ENCODE results near the gene SLC8A3.

The SLC8A3 gene

DNA sequence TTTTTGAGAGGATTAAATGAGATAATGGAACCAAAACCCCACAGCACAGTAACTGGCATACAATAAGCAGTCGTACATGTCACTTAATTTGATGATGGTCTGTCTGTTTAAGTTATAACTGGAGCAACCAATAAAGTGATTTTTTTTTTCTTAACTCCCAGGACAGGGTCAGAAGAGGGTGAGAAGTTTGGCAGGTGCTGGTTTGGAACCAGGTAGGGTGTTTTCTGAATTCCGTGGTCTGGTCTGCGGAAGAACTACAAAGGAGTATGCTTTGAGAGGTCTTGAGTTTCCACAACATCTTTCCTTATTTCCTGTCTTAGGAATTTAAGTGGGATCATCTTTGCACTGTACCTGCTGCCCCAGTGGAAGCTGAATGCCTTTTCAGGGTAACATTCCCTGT lies 111.7 kb downstream of the SLC8A3 start:
- in situ Hi-C loops (cut with HindIII; ENCODE audit: low sequenced_read_pairs): no loop called here

DNA sequence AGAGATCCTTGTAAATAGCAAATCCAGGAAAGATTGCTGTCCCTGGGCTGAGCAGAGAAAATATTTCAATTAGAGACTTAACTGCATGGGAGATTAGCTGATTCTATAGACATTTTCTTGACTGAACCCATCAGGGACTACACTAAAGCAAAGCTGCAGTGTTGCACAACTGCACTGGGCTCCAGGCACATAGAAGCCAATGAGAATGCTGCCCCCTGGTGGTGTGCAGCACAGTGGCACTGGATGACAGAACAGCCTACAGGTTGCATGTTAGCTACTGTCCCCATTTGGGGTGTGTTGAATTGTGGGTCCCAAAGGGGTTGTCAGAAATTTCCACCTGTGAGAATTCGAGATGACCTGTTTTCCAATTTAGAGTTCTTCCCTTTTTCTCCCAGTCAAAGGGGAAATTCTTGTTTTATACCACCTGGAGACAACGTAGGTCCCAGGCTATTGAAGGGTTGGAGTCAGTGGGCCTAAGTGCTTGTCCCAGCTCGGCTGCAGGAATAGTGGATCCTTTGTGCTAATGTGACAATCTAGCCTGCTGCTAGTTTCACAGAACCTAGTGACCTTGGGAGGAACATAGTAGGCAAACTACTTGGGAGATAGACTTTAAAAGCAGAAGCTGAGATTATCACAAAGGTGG lies 114.7 kb downstream of the SLC8A3 start:
- in situ Hi-C loops (cut with HindIII; ENCODE audit: low sequenced_read_pairs): no loop called here

- in situ Hi-C loops (cut with HindIII; ENCODE audit: low sequenced_read_pairs): no loop called here
Observed at GRCh38 chr14:70069186-70069585, 119.6 kb downstream of the SLC8A3 start.

DNA sequence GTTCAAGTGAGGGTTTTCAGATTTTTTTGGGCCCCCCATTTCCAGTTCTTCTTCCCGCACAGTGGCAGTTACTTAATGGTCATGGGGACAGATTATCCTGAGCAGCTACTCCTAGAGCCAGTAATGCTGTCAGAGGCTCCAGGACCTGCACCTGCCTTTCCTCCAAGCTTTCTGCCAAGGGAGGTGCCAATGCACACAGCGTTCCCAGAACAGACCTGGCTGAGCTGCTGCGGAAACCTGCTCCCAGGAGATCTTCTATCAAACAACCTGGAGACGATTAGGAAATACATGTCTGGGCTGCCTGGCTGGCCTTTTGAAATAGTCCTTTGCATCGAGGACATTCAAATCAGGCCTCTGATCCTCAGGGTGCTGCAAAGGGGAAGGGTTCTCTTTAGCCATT lies 120.9 kb downstream of the SLC8A3 start:
- in situ Hi-C loops (cut with HindIII; ENCODE audit: low sequenced_read_pairs): no loop called here

- in situ Hi-C loops (cut with HindIII; ENCODE audit: low sequenced_read_pairs): no loop called here
Observed at GRCh38 chr14:70064136-70064865, 124.5 kb downstream of the SLC8A3 start.

DNA sequence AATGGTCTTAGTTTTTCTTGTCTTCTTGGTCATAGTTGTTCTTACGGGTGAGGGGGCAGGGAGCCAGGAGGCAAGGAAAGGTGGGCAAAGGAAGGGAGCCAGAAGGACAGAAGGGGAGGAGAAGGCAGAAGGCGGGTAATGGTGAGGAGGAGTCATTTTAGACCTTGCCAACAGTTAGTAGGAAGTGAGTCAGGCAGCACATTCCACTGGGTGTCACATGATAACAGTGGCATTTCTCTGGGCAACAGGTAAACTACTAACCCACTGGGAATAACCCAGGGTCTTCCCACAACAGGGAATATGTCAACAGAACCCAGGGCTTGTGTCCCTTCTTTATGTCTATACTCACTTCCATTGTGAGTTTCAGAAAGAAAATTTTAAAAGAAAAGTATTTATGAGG lies 127.6 kb downstream of the SLC8A3 start:
- in situ Hi-C loops (cut with HindIII; ENCODE audit: low sequenced_read_pairs): no loop called here

DNA sequence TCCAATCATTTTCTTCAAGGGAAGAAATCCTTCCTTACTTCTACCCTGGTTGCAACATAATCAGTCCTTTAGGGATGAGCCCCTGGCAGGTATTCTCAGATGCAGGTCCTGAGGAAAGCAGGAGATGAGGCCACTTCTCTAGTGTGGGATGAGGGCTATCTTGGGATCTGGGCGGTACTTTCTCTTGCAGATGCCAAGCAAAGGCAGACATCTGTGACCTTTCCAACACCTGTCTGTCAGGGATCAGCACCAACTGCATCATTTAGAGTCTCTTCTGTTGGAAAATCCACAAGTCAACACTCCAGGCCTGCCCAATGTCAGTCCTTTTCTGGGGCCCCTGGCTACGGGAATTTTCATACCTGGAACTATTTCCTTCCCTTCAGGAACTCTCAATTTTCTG lies 129.2 kb downstream of the SLC8A3 start:
- in situ Hi-C loops (cut with HindIII; ENCODE audit: low sequenced_read_pairs): no loop called here

GRCh38 chr14:70057519-70058136 lies 131.1 kb downstream of the SLC8A3 start:
- in situ Hi-C loops (cut with HindIII; ENCODE audit: low sequenced_read_pairs): no loop called here

DNA sequence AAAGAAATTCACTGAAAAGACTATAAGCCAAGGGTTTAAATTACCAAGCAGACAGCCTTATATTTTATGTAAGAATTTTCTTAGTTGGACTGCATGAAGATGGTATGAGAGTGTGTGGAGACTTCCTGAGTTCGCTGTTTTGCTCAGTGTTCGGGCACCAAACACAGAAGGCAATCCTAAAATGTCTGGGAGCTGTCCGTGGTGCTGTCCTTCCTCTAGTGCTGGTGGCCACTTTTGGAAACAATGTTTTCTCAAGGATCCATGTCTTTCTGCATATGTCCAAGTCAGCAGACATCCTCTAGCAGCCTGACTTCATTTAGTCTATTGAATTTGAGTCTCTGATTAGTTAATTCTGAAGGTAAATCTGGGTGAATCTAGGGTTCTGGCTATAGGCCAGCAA lies 135.8 kb downstream of the SLC8A3 start:
- in situ Hi-C loops (cut with HindIII; ENCODE audit: low sequenced_read_pairs): no loop called here

DNA sequence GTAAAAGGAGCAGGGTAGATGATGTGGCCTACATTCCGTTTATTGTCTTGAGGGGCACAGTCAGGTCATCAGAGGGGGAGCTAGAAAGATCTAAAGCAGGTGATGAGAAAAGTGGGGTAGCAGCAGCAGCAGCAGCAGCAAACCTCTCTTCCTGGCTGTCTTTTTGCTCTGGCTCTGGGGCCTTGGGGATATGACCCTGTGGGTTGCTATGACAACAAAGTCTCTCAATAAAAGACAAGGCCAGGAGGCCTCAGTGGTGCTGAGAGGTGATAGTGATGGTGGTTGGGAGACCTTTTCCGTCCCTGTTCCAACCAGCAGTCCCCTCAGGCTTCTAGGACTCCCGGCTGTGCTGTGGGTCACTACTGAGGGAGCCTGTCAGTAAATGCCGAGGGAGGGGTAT lies 138.6 kb downstream of the SLC8A3 start:
- in situ Hi-C loops (cut with HindIII; ENCODE audit: low sequenced_read_pairs): no loop called here

DNA sequence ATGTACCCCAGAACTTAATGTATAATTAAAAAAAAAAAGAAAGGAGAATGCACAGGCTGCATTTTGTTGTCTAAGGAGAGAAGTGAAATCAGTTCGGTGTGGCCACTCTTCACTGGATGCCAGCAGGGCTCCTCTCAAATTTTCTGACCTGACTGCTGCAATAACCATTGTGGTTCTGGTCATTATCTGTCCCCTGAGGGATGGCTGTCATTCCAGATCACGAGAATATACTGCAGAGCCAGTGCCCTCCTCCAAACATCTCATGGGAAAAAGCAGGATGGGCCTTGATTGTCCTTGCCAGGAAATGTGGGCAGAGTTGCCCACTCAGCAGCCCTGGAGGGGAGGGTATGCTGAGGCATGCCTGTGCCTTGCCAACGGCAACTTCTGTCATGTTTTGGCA lies 139.1 kb downstream of the SLC8A3 start:
- in situ Hi-C loops (cut with HindIII; ENCODE audit: low sequenced_read_pairs): no loop called here

- in situ Hi-C loops (cut with HindIII; ENCODE audit: low sequenced_read_pairs): no loop called here
Observed at GRCh38 chr14:70048313-70048654, 140.5 kb downstream of the SLC8A3 start.

GRCh38 chr14:70047598-70048312 lies 141.0 kb downstream of the SLC8A3 start:
- in situ Hi-C loops (cut with HindIII; ENCODE audit: low sequenced_read_pairs): no loop called here

DNA sequence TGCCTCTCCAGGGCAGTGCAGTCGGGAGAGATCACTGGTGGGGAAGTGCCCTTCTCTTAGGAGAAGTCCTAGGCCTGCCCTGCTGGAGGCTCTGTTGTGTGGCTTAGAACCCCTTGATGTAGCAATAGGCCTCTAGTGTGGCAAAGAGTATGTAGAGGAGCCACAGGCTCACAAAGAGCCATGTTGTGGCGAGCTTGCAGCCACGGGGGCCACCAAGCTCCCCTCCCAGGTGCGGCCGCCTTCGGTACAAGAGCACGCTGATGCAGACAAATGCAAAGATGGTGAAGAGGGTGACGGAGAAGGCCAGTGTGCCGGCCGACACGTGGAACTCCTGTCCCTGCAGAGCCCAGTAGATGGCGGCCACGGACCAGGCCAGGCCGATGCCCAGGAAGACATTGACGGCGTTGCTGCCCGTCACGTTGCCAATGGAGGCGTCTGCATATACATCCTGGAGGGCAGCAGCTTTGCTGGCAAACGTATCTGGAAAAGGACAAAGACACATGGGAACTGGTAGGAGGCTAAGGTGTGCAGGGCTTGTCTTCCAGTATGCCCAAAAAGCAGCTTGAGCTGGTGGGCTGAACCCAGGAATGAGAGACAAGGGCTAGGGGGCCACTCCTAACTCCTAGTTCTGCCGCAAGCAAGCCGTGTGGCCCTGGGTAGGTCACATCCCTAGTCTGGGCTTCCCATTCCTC lies 142.8 kb downstream of the SLC8A3 start:
- in situ Hi-C loops (cut with HindIII; ENCODE audit: low sequenced_read_pairs): no loop called here

GRCh38 chr14:70045310-70045709 lies 143.4 kb downstream of the SLC8A3 start:
- in situ Hi-C loops (cut with HindIII; ENCODE audit: low sequenced_read_pairs): no loop called here

DNA sequence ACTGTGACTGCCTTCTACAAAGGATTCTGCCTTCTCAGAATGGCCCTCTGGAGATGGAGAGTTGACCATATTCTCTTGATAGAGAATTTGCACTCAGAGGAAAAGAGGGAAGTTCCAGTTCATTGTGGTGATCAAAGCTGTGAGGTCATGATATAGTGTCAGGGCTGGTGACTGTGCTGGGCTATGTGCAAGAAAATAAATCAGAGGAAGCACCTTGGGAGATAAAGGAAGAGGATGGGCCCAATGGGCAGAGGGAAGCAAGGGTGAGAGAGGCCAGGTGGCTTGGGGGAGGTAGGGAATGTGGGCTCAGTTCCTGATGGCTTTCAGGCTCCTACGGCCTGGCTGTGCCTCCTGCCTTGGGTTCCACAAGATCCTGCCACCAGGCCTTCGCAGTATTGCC lies 145.8 kb downstream of the SLC8A3 start:
- in situ Hi-C loops (cut with HindIII; ENCODE audit: low sequenced_read_pairs): no loop called here

- in situ Hi-C loops (cut with HindIII; ENCODE audit: low sequenced_read_pairs): loop anchor here (10.0 kb wide), 1 partner anchor 238 kb away; no protein-coding TSS in a partner anchor
Observed at GRCh38 chr14:70036665-70037064, 152.1 kb downstream of the SLC8A3 start.

DNA sequence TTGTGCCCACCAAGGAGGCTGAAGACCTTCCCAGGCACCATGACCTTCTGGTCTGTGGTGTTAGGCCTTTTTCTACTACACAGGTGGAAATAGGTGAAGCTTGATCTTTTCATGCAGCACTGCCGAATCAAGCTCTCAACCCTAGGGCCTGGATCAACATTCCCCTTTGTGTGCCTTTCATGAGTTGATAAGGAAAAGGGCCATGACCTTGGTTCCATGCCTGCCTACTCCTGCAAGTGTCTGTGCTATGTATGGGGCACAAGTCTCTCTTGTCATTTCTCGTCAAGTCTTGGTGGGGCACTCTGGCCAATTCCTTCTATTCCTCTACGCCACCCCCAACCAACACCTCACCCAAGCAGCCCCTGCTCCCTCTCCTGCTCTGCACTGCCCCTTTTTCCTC lies 154.5 kb downstream of the SLC8A3 start:
- in situ Hi-C loops (cut with HindIII; ENCODE audit: low sequenced_read_pairs): loop anchor here (10.0 kb wide), 1 partner anchor 241 kb away; no protein-coding TSS in a partner anchor

- in situ Hi-C loops (cut with HindIII; ENCODE audit: low sequenced_read_pairs): loop anchor here (10.0 kb wide), 1 partner anchor 241 kb away; no protein-coding TSS in a partner anchor
Observed at GRCh38 chr14:70033561-70033960, 155.2 kb downstream of the SLC8A3 start.

DNA sequence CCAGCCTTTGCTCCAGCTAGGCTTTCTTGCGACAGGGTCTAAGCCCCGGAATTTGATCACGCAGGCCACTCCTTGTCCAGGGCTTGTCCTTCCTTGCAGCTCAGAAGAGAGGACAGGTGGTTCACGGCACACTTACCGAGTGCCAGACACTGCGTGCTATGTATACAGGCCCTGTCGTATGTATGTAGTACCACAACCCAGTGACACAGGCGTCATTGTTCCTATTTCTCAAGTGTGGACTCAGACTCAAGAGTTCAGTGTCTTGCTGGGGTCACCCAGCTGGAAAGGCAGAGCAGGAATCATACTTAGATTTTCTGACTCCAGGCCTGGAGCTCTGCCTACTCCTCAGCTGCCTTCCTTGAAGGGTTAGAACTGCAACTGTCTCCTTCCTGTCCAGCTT lies 155.6 kb downstream of the SLC8A3 start:
- in situ Hi-C loops (cut with HindIII; ENCODE audit: low sequenced_read_pairs): loop anchor here (10.0 kb wide), 1 partner anchor 242 kb away; no protein-coding TSS in a partner anchor

GRCh38 chr14:70032447-70032846 lies 156.3 kb downstream of the SLC8A3 start:
- in situ Hi-C loops (cut with HindIII; ENCODE audit: low sequenced_read_pairs): loop anchor here (10.0 kb wide), 1 partner anchor 242 kb away; no protein-coding TSS in a partner anchor

All from DLD1 (cell line).